GM12878 (cell line): ENCODE results near the gene PLAC1. TPM values are rescaled to one million over a fixed set of nuclear protein-coding genes. Genes with fewer than 3 reads are reported as not detected.

ENCODE experiments used
- ATAC-seq: fragments of 200-7000 bp; cut with Tn5 transposase; 3 replicates; pipeline ENCODE4 v1.9.1; 2020; ENCODE audit warnings: mild to moderate bottlenecking, moderate library complexity
- BruUV-seq: library from RNA; stranded (reverse); fragments of 400-500 nt; replicated peaks from 2 replicates; lab custom pipeline; 2021; lab: Mats Ljungman, UMichigan
- CTCF ChIA-PET: fragments of 300-600 bp; sonication (Branson Sonifier 250); formaldehyde crosslinking; extraction: SDS; loops from one replicate; lab custom pipeline; 2021; ENCODE audit warnings: inconsistent platforms; lab: Yijun Ruan, JAX
- POLR2A ChIA-PET: fragments of 350-600 bp; formaldehyde crosslinking; extraction: SDS; loops from one replicate; lab custom pipeline; 2021; ENCODE audit warnings: inconsistent platforms; lab: Charles Lee
- RAD21 ChIA-PET: fragments of 300-600 bp; sonication (Branson Sonifier 250); formaldehyde crosslinking; loops from one replicate; lab custom pipeline; 2023; ENCODE audit warnings: antibody characterized with exemption; ENCODE audit not compliant: unreplicated experiment; lab: Charles Lee
- SMC1A ChIA-PET: fragments of 300-600 bp; sonication (Branson Sonifier 250); formaldehyde crosslinking; loops from one replicate; lab custom pipeline; 2023; ENCODE audit not compliant: unreplicated experiment, uncharacterized antibody; lab: Charles Lee
- DNase-seq: peaks from one replicate; pipeline ENCODE4 v3.0.0-alpha.2; 2011; ENCODE audit warnings: low read depth, low spot score
- FAIRE-seq: peaks from 3 replicates; lab custom pipeline; 2011; peaks lifted over from hg19 to GRCh38; lab: Jason Lieb, UNC
- H2AFZ ChIP-seq: 2 replicates; pipeline ENCODE4 v1.6.0; 2011; ENCODE audit warnings: low read depth, low read length, control low read depth; ENCODE audit not compliant: control insufficient read depth
- H3K27ac ChIP-seq: 2 replicates; pipeline ENCODE4 v1.5.1; 2011; ENCODE audit warnings: control low read depth; ENCODE audit not compliant: control insufficient read depth, insufficient read depth
- H3K27me3 ChIP-seq, 2 experiments: replicated peaks in 1 of 2; 2 replicates each; pipeline versions ENCODE4 v1.6.0 to v1.6.1; 2011; ENCODE audit warnings: low read length in 1 of 2; ENCODE audit not compliant: control insufficient read depth in 2 of 2, insufficient read depth in 2 of 2
- H3K36me3 ChIP-seq, 2 experiments: 2 replicates each; pipeline ENCODE4 v1.5.1; 2011; ENCODE audit warnings: low read length in 1 of 2; ENCODE audit not compliant: control insufficient read depth in 2 of 2, insufficient read depth in 2 of 2
- H3K4me1 ChIP-seq: 2 replicates; pipeline ENCODE4 v1.6.1; 2011; ENCODE audit warnings: mild to moderate bottlenecking, low read length, moderate library complexity, mixed read lengths; ENCODE audit not compliant: control insufficient read depth, insufficient read depth
- H3K4me2 ChIP-seq: 2 replicates; pipeline ENCODE4 v1.6.0; 2011; ENCODE audit warnings: control low read depth; ENCODE audit not compliant: control insufficient read depth, insufficient read depth
- H3K4me3 ChIP-seq: fragments of 200-600 bp; sonication (generic); 2 replicates; pipeline ENCODE4 v1.5.1; 2016
- H3K79me2 ChIP-seq: 2 replicates; pipeline ENCODE4 v1.6.0; 2011; ENCODE audit warnings: low read length; ENCODE audit not compliant: control insufficient read depth, insufficient read depth
- H3K9ac ChIP-seq: 2 replicates; pipeline ENCODE4 v1.8.0; 2011; ENCODE audit warnings: low read length, control low read depth, mixed read lengths; ENCODE audit not compliant: control insufficient read depth, insufficient read depth
- H3K9me3 ChIP-seq: replicated peaks from 3 replicates; pipeline ENCODE4 v1.5.1; 2011; ENCODE audit warnings: mild to moderate bottlenecking, low read length; ENCODE audit not compliant: control insufficient read depth, insufficient read depth
- H4K20me1 ChIP-seq: 2 replicates; pipeline ENCODE4 v1.6.0; 2011; ENCODE audit not compliant: control insufficient read depth, insufficient read depth
- BACH1 ChIP-seq: fragments of 450-650 bp; IDR thresholded peaks from 2 replicates; pipeline ENCODE4 v1.6.1; 2017; ENCODE audit warnings: mild to moderate bottlenecking, borderline replicate concordance
- EGR1 ChIP-seq, 2 experiments: IDR thresholded peaks; 1 replicate in 1 of 2; 2 replicates in 1 of 2; pipeline ENCODE4 v1.6.1; 2011 to 2012; ENCODE audit warnings: low read depth in 2 of 2, low read length in 2 of 2, borderline replicate concordance in 1 of 2, mild to moderate bottlenecking in 1 of 2, moderate library complexity in 1 of 2
- EZH2 ChIP-seq: IDR thresholded peaks from 2 replicates; pipeline ENCODE4 v1.6.1; 2012; ENCODE audit warnings: low read depth, mild to moderate bottlenecking, control low read depth, inconsistent platforms, low read length, borderline replicate concordance; ENCODE audit not compliant: control insufficient read depth
- FOXK2 ChIP-seq: fragments of 450-650 bp; IDR thresholded peaks from 2 replicates; pipeline ENCODE4 v1.6.1; 2017; ENCODE audit warnings: mild to moderate bottlenecking, moderate library complexity
- MAX ChIP-seq: IDR thresholded peaks from 2 replicates; pipeline ENCODE4 v1.6.1; 2012; ENCODE audit warnings: low read depth, low read length, improper control_type of control experiment
- MTA3 ChIP-seq: IDR thresholded peaks from 2 replicates; pipeline ENCODE4 v1.6.1; 2012; ENCODE audit warnings: low read length, inconsistent platforms, borderline replicate concordance
- MYB ChIP-seq: fragments of 150-350 bp; IDR thresholded peaks from 2 replicates; pipeline ENCODE4 v1.6.1; 2014; ENCODE audit warnings: mild to moderate bottlenecking, low read depth, low read length, borderline replicate concordance
- NR2C2 ChIP-seq: IDR thresholded peaks from 2 replicates; pipeline ENCODE4 v1.6.1; 2011; ENCODE audit warnings: borderline replicate concordance, low read depth; ENCODE audit not compliant: control insufficient read depth, insufficient read length
- PML ChIP-seq: IDR thresholded peaks from 2 replicates; pipeline ENCODE4 v1.6.1; 2012; ENCODE audit warnings: low read length, inconsistent platforms
- POLR2AphosphoS5 ChIP-seq: IDR thresholded peaks from 2 replicates; pipeline ENCODE4 v1.6.1; 2011; ENCODE audit warnings: mild to moderate bottlenecking, low read length, inconsistent platforms
- POU2F2 ChIP-seq: IDR thresholded peaks from 3 replicates; pipeline ENCODE4 v1.6.1; 2011; ENCODE audit warnings: low read depth, mild to moderate bottlenecking, low read length, borderline replicate concordance
- RAD21 ChIP-seq: IDR thresholded peaks from 2 replicates; pipeline ENCODE4 v1.6.1; 2011; ENCODE audit warnings: mild to moderate bottlenecking, low read depth, low read length, moderate library complexity; ENCODE audit not compliant: insufficient read depth
- RBBP5 ChIP-seq: fragments of 200-600 bp; sonication (generic); conservative IDR thresholded peaks from 2 replicates; pipeline ENCODE4 v1.6.1; 2016
- SRF ChIP-seq, 2 experiments: IDR thresholded peaks; 2 replicates each; pipeline ENCODE4 v1.6.1; 2011; ENCODE audit warnings: low read depth in 2 of 2, low read length in 2 of 2, mild to moderate bottlenecking in 1 of 2, moderate library complexity in 1 of 2
- TCF12 ChIP-seq: IDR thresholded peaks from 2 replicates; pipeline ENCODE4 v1.6.1; 2011; ENCODE audit warnings: low read depth, mild to moderate bottlenecking, low read length
- TCF7 ChIP-seq: IDR thresholded peaks from 2 replicates; pipeline ENCODE4 v1.6.1; 2014; ENCODE audit warnings: antibody characterized with exemption, borderline replicate concordance
- WGBS: methylation state at CpG from one replicate; pipeline ENCODE4 v1.1.6; 2016; ENCODE audit warnings: low lambda C conversion rate; ENCODE audit not compliant: insufficient replicate concordance, insufficient coverage; ENCODE audit errors: missing lambda C conversion rate; 5-methylcytosine and 5-hydroxymethylcytosine counted together
- in situ Hi-C: fragments of 300-500 bp; cut with MboI; formaldehyde crosslinking; loops from 9 replicates; pipeline ENCODE4 v1.14.3; 2018; ENCODE audit warnings: mixed read lengths
- intact Hi-C: fragments of 100-400 bp; cut with micrococcal nuclease; formaldehyde crosslinking; loops from one replicate; pipeline ENCODE4 v1.14.2; 2022; ENCODE audit not compliant: unreplicated experiment
- polyA plus RNA-seq, 11 experiments: library from polyadenylated mRNA; depleted of rRNA in 4 of 11; unstranded in 6 of 11; stranded (reverse) in 5 of 11; fragments of >200 nt; fragmentation: Nextera tagmentation in 4 of 11; fragmentation: Illumina TruSeq in 1 of 11; extraction: Ambion mirVana in 4 of 11; extraction: Trizol in 1 of 11; gene quantifications; 1 replicate in 1 of 11; 2 replicates in 10 of 11; pipeline versions ENCODE4 v1.2.1 to v1.2.3, GENCODE V29; 2011 to 2016; ENCODE audit warnings: inconsistent platforms in 2 of 11, missing spikeins in 2 of 11, low read depth in 1 of 11
- total RNA-seq, 4 experiments: library from RNA; depleted of rRNA in 3 of 4; stranded (reverse); fragments of >200 nt in 3 of 4; fragmentation: Illumina TruSeq in 1 of 4; extraction: Trizol in 1 of 4; gene quantifications; 2 replicates each; pipeline versions ENCODE4 v1.2.1 to v1.2.3, GENCODE V29; 2013 to 2021

PLAC1 gene
- total and polyA plus RNA-seq, 10 of the 15 experiments (the other 5 are each of a cell fraction or from before 2014, with no cell fraction given): 0.05 to 0.42 (median 0.17) TPM; not detected in 5

GRCh38 chrX:134641346-134641745 lies 16.9 kb downstream of the PLAC1 start:
- no peaks in the 10 kb centered on the region for H3K9me3 ChIP-seq
- intact Hi-C loops: no loop called here
- no peaks in the 10 kb centered on the region for H3K36me3 ChIP-seq
- H3K9ac ChIP-seq: no peak overlapping the region
- FAIRE-seq: no peak
- no peak for ATAC-seq
- H3K27ac ChIP-seq: no peak overlapping the region
- in situ Hi-C loops: no loop called here
- H3K79me2 ChIP-seq: no peaks in the 10 kb centered on the region
- no peak overlapping the region for H3K4me2 ChIP-seq
- SMC1A ChIA-PET: no interaction called here
- H4K20me1 ChIP-seq: no peaks in the 10 kb centered on the region
- no TSS peak for BruUV-seq
- CTCF ChIA-PET: no interaction called here
- no peaks in the 10 kb centered on the region for H3K4me1 ChIP-seq
- POLR2A ChIA-PET: no interaction called here
- no peak overlapping the region for H2AFZ ChIP-seq
- no peak overlapping the region for H3K4me3 ChIP-seq
- no peaks in the 10 kb centered on the region; a peak in 1 of 4 replicates for H3K27me3 ChIP-seq
- WGBS: 0% methylated on average over 2 of the region's 2 CpGs
- TF ChIP-seq RAD21 (no peak), TCF12 (no peak), POU2F2 (no peak), TCF7 (no peak), EGR1 (IDR thresholded peaks at IDR 0.05; ENCODE audit: borderline replicate concordance in 1 of 2, low read depth in 2 of 2, low read length in 2 of 2) (no peak), FOXK2 (no peak), MAX (no peak), POLR2AphosphoS5 (no peak), MYB (no peak), EZH2 (no peak), PML (no peak), RBBP5 (no peak), MTA3 (no peak), BACH1 (no peak), SRF (IDR thresholded peaks at IDR 0.05; ENCODE audit: low read depth in 2 of 2, low read length in 2 of 2) (no peak), NR2C2 (no peak)
- TF ChIP-seq, all 136 proteins: peak for 0
- RAD21 ChIA-PET: no interaction called here
- DNase-seq: no peak
